ENCODE results near the gene FAM221A. TPM values are rescaled to one million over a fixed set of nuclear protein-coding genes. Genes with fewer than 3 reads are reported as not detected.

FAM221A gene
- total RNA-seq, 2 experiments from 2014 or later = 1.8 to 2.8 TPM

DNA sequence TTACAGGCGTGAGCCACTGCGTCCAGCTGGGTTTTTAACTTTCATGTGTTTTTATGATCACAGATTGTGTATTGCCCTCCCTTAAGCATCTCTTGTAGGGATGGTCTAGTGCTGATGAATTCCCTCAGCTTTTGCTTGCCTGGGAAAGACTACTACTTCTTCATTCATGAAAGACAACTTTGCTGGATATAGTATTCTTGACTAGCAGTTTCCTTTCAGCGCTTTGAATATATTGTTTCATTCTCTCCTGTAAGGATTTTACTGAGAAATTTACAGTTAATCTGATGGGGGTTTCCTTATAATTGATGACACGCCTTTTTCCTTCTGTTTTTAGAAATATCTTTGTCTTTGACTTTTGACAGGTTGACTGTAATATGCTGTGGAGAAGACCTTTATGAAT lies 63.2 kb downstream of the FAM221A start:
- no peak for DNase-seq
- H3K4me3 ChIP-seq (ENCODE audit: low read length) = no peak overlapping the region
- Mint-ChIP-seq H3K4me3 (no peak overlapping the region), H3K27me3 (no peaks in the 10 kb centered on the region), H3K27ac (no peak overlapping the region), H3K9me3 (peaks cover 15% of the 10 kb centered on the region), H3K36me3 (ENCODE audit: low read depth) (peaks cover 6% of the 10 kb centered on the region), H3K4me1 (ENCODE audit: low read depth) (no peaks in the 10 kb centered on the region)
- H3K9me3 ChIP-seq (ENCODE audit: control insufficient read depth in 1 of 2, insufficient read depth in 1 of 2, low read length in 2 of 2) = peaks cover 25 to 37% of the 10 kb centered on the region in 2 experiments
- ATAC-seq (ENCODE audit: poor library complexity) = no peak
- TF ChIP-seq, protein P1, sequence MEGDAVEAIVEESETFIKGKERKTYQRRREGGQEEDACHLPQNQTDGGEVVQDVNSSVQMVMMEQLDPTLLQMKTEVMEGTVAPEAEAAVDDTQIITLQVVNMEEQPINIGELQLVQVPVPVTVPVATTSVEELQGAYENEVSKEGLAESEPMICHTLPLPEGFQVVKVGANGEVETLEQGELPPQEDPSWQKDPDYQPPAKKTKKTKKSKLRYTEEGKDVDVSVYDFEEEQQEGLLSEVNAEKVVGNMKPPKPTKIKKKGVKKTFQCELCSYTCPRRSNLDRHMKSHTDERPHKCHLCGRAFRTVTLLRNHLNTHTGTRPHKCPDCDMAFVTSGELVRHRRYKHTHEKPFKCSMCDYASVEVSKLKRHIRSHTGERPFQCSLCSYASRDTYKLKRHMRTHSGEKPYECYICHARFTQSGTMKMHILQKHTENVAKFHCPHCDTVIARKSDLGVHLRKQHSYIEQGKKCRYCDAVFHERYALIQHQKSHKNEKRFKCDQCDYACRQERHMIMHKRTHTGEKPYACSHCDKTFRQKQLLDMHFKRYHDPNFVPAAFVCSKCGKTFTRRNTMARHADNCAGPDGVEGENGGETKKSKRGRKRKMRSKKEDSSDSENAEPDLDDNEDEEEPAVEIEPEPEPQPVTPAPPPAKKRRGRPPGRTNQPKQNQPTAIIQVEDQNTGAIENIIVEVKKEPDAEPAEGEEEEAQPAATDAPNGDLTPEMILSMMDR (IDR thresholded peaks at IDR 0.05) = no peak
- intact Hi-C loops (cut with DNase I, micrococcal nuclease) = no loop called here
- CTCF ChIA-PET = no interaction called here
- POLR2A ChIA-PET = no interaction called here
- no peak overlapping the region for H3K27ac ChIP-seq (ENCODE audit: low read depth in 1 of 2, low read length in 2 of 2)
- no peaks in the 10 kb centered on the region for H3K36me3 ChIP-seq (ENCODE audit: insufficient read depth, low read length)
- no peaks in the 10 kb centered on the region for H3K4me1 ChIP-seq (ENCODE audit: insufficient read depth, low read length)
- H3K27me3 ChIP-seq (ENCODE audit: control insufficient read depth in 1 of 2, insufficient read depth in 2 of 2, low read length in 2 of 2) = no peaks in the 10 kb centered on the region

DNA sequence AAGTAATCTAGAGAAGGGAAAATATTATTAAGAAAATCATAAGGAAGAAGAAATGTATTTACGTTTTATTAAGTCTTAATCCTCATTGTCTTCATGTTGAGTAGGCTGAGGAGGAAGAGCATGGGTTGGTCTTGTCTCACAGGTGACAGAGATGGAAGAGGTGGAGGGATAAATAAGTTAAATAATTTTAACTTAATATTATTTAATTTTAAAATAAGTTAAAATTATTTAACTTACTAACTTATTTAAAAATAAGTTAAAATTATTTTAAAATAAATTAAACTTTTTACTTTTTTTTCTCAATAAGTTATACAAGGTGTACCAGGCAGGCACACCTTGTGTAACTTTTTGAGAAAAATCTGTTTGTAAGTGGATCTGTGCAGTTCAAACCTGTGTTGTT lies 66.6 kb downstream of the FAM221A start:
- Mint-ChIP-seq H3K27ac (no peak overlapping the region), H3K27me3 (no peaks in the 10 kb centered on the region), H3K36me3 (ENCODE audit: low read depth) (peaks cover 6% of the 10 kb centered on the region), H3K4me3 (no peak overlapping the region), H3K9me3 (peaks cover 15% of the 10 kb centered on the region), H3K4me1 (ENCODE audit: low read depth) (no peaks in the 10 kb centered on the region)
- DNase-seq (no peak), ATAC-seq (ENCODE audit: poor library complexity) (no peak)
- CTCF ChIA-PET = no interaction called here
- TF ChIP-seq, protein P1 (IDR thresholded peaks at IDR 0.05) = no peak
- Histone ChIP-seq H3K4me3 (ENCODE audit: low read length) (no peak overlapping the region), H3K9me3 (ENCODE audit: control insufficient read depth in 1 of 2, insufficient read depth in 1 of 2, low read length in 2 of 2) (peaks cover 25 to 36% of the 10 kb centered on the region in 2 experiments), H3K27ac (ENCODE audit: low read depth in 1 of 2, low read length in 2 of 2) (no peak overlapping the region), H3K36me3 (ENCODE audit: insufficient read depth, low read length) (no peaks in the 10 kb centered on the region), H3K4me1 (ENCODE audit: insufficient read depth, low read length) (no peaks in the 10 kb centered on the region), H3K27me3 (ENCODE audit: control insufficient read depth in 1 of 2, insufficient read depth in 2 of 2, low read length in 2 of 2) (no peaks in the 10 kb centered on the region)
- intact Hi-C loops (cut with DNase I, micrococcal nuclease) = no loop called here
- POLR2A ChIA-PET = no interaction called here

- Histone ChIP-seq H3K9me3 (ENCODE audit: control insufficient read depth in 1 of 2, insufficient read depth in 1 of 2, low read length in 2 of 2) (no peaks in the 10 kb centered on the region), H3K36me3 (ENCODE audit: insufficient read depth, low read length) (no peaks in the 10 kb centered on the region), H3K4me1 (ENCODE audit: insufficient read depth, low read length) (no peaks in the 10 kb centered on the region), H3K27me3 (ENCODE audit: control insufficient read depth in 1 of 2, insufficient read depth in 2 of 2, low read length in 2 of 2) (no peaks in the 10 kb centered on the region), H3K27ac (ENCODE audit: low read depth in 1 of 2, low read length in 2 of 2) (no peak overlapping the region), H3K4me3 (ENCODE audit: low read length) (no peak overlapping the region)
- peaks cover 8% of the 10 kb centered on the region for H3K9me3 Mint-ChIP-seq
- CTCF ChIA-PET = no interaction called here
- TF ChIP-seq, protein P1 (IDR thresholded peaks at IDR 0.05) = no peak
- H3K27ac Mint-ChIP-seq = no peak overlapping the region
- POLR2A ChIA-PET = no interaction called here
- H3K4me3 Mint-ChIP-seq = no peak overlapping the region
- no peaks in the 10 kb centered on the region for H3K36me3 Mint-ChIP-seq (ENCODE audit: low read depth)
- ATAC-seq (ENCODE audit: poor library complexity) (no peak), DNase-seq (no peak)
- intact Hi-C loops (cut with DNase I, micrococcal nuclease) = no loop called here
- no peaks in the 10 kb centered on the region for H3K27me3 Mint-ChIP-seq
- H3K4me1 Mint-ChIP-seq (ENCODE audit: low read depth) = no peaks in the 10 kb centered on the region
Measured at GRCh38 chr7:23751852-23752251, 71.9 kb downstream of the FAM221A start.

Other genes starting within 250 kb of the FAM221A start
- not detected for gene IGF2BP3, start 209.7 kb upstream of the FAM221A start, total RNA-seq
- gene TRA2A, start 148.2 kb upstream of the FAM221A start, total RNA-seq = 100 to 1,000 TPM; 246 to 275 TPM
- 10 to 100 TPM in 1 of 2 experiments, 1 to 10 TPM in 1; 8.3 to 10.3 TPM for gene CCDC126, start 82.8 kb upstream of the FAM221A start, total RNA-seq
- gene STK31, start 30.0 kb downstream of the FAM221A start, total RNA-seq = under 1 TPM; 0.20 to 0.30 TPM

Data from CD4-positive, alpha-beta T cell (primary cell).